GM21360 (cell line): ENCODE results near the gene FGF14.

Source experiments
- ATAC-seq: cut with Tn5 transposase; IDR thresholded peaks from one replicate; pipeline ENCODE4 v1.9.1; 2021; ENCODE audit warnings: mild to moderate bottlenecking, moderate library complexity; ENCODE audit not compliant: unreplicated experiment

FGF14 gene

DNA sequence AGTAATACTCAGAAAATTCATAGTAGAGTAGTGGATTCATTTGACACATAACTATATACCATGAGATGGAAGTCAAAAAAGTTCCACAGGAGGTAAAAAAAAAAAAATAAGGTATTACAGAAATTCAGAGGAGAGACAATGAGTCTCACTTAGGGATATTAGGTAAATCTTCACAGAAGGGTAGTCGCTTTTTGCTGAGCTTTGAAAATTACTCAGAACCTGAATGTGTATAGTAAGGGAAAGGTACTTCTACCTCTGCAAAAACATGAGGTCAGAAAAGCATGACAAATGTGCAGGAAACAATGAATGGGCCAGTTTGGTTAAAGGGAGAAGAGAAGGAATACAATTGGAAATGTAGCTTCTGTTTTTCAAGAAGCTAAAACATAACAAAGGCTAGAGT lies 698.8 kb downstream of the FGF14 start:
- no peak for ATAC-seq

DNA sequence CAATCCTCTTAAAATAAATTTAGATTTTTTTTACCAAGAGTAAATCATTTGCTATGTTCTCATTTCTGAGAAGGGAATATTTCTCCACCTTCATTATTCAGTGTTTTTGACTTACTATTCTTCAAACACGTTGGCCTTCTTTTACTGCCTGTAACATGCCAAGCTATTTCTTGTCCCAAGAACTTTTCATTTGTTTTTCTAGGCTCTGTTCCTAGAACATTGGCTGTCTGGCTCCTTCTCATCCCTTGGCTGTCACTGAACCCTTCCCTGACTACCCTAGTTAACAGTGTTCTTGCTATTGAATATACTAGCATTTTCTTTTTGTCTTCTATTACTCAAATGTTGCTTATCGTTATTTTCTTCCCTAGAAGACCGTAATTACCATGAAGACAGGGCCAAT lies 701.2 kb downstream of the FGF14 start:
- ATAC-seq = no peak

DNA sequence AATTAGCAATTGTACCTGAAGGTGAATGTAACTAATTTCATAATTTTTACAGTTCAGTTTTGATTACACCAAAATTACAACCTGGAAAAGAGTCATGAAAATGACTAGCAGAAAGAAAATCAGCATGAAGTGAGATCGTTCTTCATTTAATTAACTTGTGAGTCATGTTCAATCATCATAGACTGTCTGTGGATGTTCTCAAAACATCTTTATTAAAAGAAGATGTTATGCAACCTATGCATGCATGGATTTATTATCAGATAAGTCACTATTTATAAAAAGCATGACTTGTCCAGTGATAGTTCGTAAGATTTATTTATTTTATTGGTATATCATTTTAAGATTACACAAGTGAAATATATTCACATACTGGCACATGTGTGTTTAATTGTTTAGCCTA lies 703.4 kb downstream of the FGF14 start:
- ATAC-seq = no peak

- no peak for ATAC-seq
These were observed 704.1 kb downstream of the FGF14 start for GRCh38 chr13:101697745-101698144.

DNA sequence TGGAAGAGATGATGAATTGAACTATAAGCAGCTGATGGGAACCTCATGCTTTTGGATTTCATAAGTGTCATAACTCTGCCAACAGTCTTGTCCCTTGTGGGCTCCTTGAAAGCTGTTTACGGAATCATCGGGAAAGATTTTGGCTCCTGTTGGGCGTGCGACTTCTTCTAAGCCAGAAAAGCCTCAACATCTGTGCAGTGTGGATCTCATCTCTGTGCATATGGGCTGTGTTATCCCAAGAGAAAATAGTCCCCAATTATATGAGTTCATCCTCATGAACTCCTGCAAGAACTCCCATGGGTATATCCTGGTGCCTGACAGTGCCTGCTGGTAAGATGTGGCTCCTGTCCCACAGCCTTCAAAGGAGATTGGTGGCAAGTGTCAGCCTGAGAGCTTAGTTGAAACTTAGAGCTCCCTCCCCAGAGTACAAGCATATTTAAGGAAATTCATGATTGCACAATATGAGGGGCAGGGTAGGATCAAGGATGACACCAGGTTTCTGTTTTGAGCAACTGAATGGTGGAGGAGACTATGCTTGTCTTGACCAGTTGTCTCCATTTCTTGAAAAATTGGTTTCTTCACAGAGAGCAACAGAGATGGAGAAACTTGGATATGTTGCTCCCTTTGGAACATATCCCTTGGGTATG lies 705.9 kb downstream of the FGF14 start:
- ATAC-seq = no peak

- ATAC-seq = no peak
These were observed 710.4 kb downstream of the FGF14 start for GRCh38 chr13:101691341-101691860.

GRCh38 chr13:101690871-101691270 lies 711.0 kb downstream of the FGF14 start:
- ATAC-seq = no peak

DNA sequence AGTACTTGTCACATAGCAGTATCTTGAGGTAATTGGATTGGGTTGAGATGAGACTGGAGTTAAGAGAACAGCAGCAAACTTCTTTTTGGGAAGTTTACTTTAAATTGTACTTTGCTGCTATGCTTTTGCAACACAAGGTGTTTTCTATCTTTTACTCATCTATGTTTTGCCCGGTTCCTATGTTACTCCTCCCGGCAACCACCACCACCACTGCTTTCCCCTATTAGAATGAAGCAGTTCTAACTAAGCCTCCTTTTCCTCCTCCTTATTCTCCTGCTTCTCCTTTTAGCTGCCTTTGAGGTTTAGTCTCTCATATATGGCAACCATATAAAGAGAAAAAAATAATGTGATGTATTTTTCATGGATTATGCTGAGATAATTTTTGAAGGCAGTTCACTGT lies 715.8 kb downstream of the FGF14 start:
- no peak for ATAC-seq

DNA sequence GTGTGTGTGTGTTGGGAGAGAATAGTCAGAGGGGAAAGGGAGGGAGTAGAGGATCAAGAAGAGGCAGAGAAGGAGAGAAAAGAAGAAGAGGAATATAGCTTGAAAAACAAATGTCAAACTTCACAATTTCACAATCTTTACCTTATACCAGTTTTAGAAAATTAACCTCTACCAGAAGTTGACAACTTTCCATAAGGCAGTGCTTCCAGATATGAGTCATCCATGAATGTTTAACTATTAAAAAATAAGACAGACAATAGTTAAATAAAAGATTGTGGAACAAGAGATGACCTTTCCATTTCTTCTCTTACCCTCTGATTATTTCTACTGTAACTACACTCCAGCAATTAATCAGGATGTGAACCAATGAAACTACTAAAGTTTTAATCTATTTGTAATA lies 720.0 kb downstream of the FGF14 start:
- no peak for ATAC-seq

DNA sequence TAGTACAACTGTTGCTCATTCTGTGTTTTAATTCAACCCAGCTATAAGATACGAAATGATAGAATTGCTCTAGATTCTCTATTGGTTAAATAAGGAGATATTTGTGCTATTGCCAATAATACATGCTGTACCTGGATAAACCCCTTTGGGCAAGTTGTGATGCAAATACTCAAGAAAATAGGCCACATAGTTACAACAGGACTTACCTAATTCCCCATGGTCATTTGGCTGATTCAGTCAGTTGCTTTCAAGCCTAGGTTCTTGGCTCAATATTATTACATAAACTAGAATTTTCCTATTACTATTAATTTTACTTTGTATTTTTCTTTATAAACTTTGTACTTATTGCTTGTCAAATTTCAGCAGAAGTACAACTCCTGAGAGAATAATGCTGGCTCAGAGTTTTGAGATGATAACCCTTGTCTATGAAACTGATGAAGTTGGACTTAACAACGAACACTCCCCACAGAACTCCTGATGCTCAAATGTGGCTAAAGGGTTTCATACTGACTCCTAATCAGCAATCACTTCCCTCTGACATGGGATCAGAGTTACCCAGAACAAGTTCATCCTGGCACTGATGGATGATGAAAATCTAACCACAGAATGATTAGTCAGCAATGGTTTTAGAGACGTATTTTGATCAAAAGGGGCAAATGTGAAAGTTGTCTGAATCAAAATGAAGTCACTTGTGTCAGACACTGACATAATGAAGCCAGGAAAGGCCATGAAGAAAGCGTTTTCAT lies 728.3 kb downstream of the FGF14 start:
- ATAC-seq = no peak

DNA sequence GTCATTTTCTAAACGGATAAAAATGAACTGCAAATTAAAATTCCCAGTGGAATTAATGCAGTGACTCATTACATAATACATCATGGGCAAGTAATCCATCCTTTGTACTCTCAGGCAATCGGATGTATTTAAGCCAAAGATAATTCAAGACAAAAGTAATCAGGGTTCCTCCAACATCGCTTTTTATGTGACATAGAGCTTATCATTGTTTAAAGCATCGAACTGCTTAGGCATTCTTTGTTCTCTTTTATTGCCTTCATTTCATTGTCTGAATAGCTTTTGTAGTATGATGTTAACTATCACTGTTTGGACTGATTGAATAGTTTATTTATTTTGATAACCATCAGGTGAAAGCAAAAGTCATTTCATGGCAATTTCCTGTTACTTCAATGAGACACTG lies 740.0 kb downstream of the FGF14 start:
- no peak for ATAC-seq
